T-helper 1 cell treated with Interleukin-12 subunit alpha and Interleukin-12 subunit beta and Interleukin-4 antibody, amounts not matched to agents 30 ng/mL and 1 ng/mL, for 36 hours (primary cell): ENCODE data around the gene CC2D2A. TPM values are rescaled to one million over a fixed set of nuclear protein-coding genes. Genes with fewer than 3 reads are reported as not detected.

Experiments
- intact Hi-C: fragments of 100-400 bp; cut with micrococcal nuclease; formaldehyde crosslinking; loops from one replicate; pipeline ENCODE4 v1.15.1; 2024
- total RNA-seq: library from RNA; stranded (reverse); gene quantifications from 2 replicates; pipeline ENCODE4 v1.2.3, GENCODE V29; 2022

Gene CC2D2A
- total RNA-seq, 1 donor from 2014 or later = not detected

DNA sequence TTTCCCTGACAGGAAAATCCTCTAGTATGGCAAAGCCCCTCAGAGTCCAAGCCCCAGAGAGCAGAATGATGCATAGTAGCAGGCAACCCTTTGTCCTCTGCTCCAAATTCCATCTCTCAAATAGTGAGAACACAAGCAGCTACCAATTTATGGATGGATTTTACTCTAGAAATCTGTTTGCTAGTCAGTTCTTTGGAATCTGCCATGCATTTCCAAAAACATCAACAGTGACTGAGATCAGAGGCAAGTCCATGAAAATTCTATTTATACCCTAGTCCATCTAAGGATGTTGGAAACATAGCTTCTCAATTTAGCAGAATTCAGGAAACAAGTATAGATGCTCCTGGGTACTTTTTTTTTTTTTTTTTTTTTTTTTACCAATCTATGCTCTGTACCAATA lies 10.0 kb upstream of the CC2D2A start:
- intact Hi-C loops = loop anchor here (5.0 kb wide), 1 partner anchor 47 kb away; no protein-coding TSS in a partner anchor

DNA sequence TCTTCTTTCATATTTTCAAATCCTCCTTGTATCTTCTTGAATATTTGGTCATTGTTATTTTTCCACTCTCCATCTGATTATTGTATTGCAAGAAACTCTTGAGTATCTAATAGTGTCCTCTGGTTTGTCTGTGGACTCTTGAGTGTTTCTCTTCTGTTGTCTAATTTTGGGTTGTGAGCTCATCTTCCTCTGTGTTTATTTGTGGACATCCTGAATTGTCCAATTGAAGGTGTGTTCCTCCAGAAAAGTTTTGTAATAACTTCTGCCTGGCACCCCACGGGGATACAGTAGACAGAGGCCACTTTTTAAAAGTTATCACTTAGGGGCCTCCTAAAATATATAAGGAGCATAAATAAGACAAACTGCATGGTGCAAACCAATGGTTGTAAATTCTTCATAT lies 3.1 kb upstream of the CC2D2A start:
- intact Hi-C loops = no loop called here

DNA sequence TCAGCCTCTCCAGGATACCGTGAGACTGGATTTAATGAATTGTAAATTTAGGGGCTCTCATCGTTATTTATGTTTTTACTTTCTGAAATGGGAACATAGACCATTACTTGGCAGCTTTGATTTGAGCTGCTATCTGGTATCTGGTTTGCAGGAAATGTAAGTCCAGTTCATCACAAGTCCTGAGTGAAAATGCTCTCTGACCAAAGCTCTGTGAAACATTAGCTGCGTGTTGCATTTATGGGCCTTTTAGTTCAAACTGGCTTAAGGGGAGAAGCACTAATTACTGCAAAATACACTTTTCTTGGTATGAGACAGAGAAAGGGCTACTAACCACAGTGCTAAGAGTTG lies 420 bp downstream of the CC2D2A start:
- intact Hi-C loops = no loop called here

DNA sequence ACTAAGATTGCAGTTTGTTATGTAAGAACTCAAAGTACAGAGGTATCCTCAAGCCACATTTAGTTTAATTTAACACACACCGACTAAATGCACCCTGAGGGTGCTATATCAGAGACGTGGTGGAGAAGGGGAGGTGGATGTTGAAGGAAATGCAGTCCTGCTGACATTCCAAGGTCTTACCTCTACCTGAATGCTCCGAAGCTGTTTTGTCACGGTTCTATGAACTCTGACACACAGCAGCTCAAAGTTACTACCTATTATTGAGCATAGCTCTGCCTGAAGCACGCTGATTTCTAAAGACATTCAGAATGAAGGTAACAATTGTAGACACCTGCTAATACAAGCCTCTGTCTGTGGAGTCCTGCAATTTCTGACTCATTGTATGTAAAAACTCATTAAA lies 6.7 kb downstream of the CC2D2A start:
- intact Hi-C loops = loop anchor here (5.0 kb wide), 2 partner anchors 256 to 406 kb away; no protein-coding TSS in a partner anchor

DNA sequence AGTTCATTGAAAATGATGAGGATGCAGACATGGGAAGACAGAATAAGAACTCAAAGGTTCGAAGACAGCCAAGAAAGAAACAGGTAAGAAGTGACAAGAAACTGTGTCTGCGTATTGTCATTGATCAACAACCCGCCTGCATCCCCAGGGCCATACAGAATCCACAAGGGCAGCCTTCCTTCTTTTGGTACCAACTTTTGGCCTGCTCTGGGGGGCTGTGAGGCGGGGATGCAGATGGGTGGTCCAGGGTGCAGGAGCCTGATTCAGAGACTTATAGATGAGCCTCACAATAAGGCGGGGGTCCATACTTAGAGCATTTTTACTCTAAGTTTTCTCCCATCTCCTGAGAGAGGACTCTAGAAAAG lies 9.0 kb downstream of the CC2D2A start:
- intact Hi-C loops = loop anchor here (1.0 to 5.0 kb wide), 5 partner anchors 172 to 523 kb away; no protein-coding TSS in a partner anchor

DNA sequence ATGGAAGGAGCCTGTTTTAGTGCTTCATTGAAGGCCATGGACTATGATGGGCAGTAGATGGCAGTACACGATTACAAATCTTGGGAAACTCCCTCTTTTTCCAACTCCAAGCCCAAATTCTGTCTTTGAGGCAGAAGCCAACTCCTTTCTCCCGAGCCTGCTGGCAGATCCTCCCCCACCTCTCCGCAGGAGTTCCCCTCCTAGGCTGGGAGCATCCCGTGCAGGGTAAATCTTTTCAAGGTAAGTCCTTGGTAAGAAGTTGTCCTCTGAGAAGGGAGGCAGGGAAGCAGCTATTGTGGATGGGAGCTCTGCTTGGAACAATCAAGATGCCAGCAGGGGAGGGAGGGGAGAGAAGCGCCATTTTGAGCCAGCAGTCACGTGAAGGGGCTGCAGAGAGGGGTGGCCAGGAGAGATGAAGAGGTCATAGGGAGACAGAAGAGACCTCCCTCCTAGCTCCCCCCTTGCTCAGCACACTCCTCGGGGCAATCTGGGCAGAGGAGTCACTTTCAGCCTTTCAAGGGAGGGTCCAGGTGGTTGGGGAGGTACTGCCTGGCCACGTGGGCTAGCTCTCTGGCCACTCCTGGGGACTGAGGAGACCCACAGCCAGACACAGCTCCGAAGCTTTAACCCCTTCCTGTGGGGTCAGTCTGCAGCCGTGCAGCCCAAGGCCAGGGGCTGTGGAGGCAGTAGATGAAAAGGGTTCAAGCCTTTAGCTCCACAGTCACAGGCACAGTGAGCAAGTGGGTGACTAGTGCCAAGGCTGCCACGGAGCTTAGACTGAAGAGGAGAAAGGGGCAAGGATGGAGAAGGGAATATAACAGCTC lies 9.6 kb downstream of the CC2D2A start:
- intact Hi-C loops = loop anchor here (1.0 to 5.0 kb wide), 5 partner anchors 171 to 522 kb away; no protein-coding TSS in a partner anchor

DNA sequence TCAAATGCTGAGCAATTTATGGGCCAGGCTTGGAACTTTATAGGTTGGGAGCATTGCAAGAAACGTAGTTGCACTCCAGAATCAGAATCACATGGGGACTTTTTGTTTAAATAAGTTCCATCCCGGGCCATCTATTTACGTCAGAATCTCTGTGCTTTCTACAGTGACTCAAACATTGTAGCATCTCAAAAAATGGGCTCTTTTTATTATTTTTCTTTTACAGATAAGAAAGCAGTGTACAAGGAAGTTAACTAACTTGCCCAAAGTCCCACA lies 10.2 kb downstream of the CC2D2A start:
- intact Hi-C loops = loop anchor here (1.0 to 5.0 kb wide), 5 partner anchors 170 to 521 kb away; no protein-coding TSS in a partner anchor

DNA sequence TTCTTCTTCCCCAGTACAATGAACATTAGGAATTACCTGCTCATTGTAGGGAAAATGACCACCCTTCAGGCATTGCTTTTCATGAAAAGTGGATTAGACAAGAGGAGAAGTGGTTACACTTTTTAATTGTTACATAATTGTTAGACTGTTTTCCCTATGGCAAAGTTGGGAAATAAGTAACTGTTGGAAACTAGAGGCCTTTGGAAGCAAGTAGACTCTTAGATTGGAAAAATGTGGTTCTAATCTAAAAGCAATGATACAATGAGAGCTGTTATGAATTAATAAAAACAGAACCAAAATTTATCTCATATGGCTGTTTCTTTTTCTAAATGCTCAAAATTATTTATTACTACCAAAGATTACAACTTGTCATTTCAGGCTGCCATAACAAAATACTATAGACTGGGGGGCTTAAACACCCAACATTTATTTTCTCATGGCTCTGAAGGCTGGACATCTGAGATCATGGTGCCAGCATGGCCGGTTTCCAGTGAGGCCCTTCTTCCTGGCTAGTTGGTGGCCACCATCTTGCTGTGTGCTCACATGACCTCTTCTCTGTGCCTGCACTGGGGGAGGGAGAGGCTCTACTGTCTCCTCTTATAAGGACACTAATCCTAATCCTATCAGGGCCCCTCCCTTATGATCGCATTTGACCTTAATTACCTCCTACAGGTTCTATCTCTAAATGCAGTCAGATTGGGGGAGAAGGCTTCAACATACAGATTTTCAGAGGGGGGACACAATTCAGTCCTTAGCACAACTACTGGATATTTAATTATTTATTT lies 12.5 kb downstream of the CC2D2A start:
- intact Hi-C loops = no loop called here

DNA sequence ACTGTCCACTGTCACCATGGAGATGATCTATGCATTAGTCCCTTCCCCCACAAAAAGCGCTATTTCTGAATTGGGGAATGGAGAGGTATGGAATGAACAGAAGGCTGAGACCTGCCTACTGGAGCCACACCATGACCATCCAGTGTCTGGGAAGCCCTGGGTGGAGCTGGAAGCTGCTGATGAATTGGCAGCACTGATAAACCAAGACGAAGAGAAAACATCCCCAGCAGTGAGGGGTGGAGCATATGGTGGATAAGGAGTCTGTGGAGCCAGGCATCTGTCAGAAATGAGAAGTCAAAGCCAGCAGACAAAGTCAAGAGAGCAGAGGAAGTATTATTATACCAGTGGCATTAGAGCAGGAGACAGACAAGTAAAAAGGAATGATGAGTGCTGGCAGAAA lies 13.2 kb downstream of the CC2D2A start:
- intact Hi-C loops = no loop called here

DNA sequence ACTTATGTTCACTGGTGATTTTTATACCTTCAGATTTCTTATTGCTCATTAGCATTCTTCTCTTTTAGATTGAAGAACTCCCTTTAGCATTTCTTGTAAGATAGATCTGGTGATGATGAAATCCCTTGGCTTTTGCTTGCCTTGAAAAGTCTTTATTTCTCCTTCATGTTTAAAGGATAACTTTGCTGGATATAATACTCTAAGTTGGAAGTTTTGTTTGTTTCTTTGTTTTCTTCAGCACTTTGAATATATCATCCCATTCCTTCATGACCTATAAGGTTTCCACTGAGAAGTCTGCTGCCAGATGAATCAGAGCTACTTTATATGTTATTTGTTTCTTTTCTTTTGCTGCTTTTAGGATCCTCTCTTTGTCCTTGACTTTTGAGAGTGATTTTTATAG lies 18.5 kb downstream of the CC2D2A start:
- intact Hi-C loops = no loop called here

DNA sequence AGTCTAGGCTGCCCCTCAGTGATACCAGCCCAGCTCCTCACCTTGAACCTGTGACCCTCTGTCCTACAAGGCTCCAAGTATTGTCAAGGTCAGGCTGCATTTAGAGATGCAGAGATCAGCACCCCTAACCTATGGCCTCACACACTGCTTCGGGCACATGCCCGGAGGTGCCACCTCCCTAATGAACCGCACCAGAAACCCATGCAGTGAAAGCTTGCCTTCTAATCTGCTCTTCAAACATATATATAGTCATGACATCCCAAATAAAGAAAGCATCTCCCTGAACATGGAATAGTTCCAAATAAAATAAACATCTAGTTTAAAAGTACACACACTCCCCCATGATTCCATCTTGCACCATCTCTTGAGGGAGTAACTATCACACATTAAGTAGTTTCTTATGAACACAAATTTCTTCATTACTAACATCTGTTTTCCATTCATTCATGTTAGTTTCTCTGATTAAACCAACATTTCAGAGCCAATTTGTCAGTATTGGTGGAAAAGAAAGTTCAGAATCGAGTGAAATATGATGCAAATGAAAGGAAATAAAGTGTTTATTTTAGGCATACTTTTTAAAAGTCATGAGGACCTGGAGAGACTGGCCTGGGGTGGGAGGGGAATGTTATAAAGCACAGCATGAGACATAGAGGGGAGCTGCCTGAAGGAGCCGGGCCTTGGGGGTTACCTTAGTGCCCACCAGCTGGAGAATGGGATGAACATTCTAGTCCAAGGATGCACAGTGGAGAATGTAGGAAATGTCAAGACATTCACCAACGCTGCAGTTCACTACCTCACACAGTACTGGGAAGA lies 19.2 kb downstream of the CC2D2A start:
- intact Hi-C loops = no loop called here

DNA sequence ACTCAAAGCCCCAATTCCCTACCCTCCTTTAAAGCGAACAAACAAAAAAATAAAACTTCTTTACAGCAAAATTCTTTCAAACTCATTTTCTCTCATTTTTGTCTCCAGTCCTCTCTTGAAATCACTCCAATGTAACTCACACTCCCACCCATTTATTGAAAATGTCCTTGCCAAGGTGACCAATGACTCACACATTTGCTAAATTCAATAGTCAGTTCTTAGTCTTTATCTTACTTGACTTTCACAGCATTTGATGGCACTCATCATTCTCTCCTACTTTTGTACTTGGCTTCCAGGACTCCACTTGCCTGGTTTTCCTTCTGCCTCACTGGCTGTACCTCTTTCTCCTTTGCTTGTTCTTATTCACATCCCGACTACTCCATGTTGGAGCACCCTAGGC lies 19.9 kb downstream of the CC2D2A start:
- intact Hi-C loops = no loop called here

DNA sequence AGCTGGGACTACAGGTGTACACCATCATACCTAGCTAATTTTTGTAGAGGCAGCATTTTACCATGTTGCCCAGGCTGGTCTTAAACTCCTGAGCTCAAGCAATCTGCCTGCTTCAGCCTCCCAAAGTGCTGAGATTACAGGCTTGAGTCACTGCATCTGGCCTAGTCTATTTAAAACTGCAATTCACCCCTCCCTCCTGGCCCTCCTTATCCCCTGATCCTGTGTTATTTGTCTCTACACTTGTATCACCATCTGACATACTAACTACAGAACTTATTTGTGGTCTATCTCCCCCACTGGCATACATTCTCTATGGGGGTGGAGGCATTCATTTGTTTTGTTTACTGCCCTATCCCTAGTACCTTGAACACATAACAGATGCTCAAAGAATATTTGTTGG lies 23.7 kb downstream of the CC2D2A start:
- intact Hi-C loops = no loop called here

DNA sequence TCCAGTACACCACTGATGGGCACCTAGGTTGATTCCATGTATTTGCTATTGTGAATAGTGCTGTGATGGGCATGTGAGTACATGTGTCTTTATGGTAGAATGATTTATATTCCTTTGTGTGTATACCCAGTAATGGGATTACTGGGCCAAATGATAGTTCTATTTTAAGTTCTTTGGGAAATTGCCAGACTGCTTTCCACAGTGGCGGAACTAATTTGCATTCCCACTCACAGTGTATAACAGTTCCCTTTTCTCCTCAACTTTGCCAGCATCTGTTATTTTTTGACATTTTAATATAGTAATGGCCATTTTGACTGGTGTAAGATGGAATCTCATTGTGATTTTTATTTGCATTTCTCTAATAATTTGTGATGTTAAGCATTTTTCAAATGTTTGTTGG lies 25.9 kb downstream of the CC2D2A start:
- intact Hi-C loops = no loop called here

DNA sequence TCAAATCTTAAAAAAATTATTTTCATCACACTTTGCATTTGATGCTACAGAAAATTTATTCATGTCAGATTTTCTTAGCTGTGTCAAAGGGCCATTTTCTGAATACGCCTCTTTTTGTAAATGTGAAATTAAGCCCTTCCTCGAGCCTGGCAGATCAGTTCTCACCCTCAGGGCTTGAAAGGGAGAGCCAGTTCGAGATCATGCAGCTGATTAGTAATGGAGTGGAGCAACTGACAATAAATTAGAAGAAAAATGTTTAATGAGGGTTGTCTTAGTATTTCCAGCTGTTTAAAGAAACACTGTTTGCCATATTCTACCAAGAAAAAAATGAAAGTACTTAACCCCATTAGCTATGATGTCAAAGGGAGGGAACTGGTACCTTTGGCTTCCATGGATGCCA lies 28.7 kb downstream of the CC2D2A start:
- intact Hi-C loops = no loop called here

DNA sequence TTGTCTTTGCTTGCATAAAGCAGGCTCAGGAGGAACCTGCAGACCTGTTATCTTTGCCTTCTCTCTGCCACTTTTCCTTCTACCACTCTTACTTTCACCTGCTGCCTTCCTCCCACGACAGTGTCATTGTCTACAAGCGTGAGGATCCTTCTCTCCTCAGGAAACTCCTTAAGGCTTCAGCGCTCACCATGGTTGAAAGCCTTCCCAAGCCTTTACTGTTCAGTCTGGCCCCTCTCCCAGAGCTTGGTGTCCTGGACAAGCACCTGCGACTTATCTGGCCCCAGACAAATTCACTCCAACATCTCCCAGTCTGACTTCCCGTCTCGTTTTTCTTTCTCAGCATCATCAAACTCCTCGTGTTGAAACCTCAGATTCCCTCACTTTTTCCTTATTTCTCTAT lies 31.0 kb downstream of the CC2D2A start:
- intact Hi-C loops = no loop called here

DNA sequence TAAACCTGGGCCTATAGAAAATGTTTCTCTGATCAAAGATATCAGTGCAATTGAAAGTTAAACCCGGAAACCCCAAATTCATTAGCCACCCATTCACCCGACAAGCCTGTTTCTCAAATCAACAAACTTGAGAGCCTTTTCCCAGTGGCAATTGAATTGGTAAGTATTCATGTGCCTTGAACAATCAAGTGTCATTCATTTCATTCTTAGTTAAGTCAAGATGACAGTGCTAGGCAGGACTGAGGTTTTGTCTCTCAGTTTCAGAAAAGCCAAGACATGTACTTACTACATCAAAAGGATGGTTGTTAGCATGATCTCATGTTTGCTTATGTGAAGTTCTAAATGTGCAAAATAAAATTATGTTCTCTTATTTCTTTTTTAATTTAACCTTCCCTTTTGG lies 32.3 kb downstream of the CC2D2A start:
- intact Hi-C loops = no loop called here

DNA sequence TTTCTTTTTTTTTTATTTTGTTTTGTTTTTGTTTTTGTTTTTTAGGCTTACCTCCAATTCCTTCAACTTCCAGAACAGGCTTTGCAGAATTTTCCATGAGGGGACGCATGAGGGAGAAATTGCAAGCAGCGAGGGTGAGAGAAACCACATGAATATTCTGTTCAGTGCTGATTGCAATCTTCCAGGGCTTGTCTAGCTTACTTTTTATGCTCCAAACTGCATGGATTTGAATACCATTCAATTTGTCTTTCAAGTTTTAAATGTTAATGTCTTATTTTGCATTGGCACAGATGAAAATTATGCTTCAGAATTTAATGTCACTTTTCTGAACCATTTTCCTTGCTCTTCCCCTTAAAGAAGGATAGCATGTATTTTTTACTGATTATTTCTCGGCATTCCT lies 32.7 kb downstream of the CC2D2A start:
- intact Hi-C loops = no loop called here

DNA sequence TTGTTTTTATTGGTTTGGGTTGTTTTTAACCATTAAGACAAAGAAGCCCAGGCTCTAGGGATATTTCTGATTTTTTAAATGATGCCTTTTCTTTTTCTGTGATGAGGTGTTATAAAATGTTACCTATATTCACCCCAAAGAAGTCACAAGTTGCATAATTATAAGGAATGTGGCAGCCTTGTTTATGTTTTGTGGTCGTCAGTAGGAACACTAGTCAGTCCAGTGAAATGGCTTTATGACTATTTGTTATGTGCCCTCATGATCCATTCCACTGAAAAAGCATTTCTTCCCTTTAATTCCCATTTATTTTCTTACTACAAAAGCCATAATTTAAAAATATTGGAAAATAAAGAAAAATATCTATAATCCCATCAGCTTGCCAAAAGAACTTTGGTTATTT lies 34.4 kb downstream of the CC2D2A start:
- intact Hi-C loops = no loop called here

DNA sequence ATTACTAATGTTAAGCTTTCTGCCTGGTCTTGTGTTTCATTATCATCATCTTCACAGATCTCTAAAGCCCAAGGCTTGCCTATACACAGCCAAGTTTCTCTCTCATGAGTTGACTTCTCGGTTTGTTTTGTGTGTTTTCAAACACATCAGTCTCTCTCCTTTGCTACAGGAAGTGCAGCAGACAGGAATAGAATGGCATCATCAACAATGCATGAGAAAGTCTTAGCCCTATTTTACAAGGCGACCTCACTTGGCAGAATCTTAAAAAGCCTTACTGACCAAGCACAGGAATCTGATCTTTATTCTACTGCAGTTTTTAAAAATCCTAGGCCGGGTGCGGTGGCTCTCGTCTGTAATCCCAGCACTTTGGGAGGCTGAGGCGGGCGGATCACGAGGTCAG lies 36.8 kb downstream of the CC2D2A start:
- intact Hi-C loops = no loop called here

DNA sequence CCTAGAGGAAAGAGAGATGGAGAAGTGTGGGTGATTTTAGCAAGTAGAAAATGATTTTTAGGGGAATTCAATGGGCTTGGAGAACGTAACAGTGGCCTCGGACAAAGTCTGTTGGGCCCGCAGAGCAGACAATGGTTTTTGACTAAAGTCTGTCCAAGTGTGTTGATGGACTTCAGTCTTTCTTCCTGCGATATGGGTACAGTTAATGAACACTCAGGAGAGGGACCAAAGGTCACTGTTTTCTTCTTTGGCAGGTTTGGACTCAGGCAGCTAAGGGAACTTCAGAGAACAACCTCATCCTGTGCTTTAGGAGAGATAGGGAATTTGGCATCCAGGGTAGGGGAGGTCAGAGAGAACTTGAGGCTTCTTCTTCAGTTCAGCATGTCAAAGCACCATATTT lies 38.0 kb downstream of the CC2D2A start:
- intact Hi-C loops = no loop called here

DNA sequence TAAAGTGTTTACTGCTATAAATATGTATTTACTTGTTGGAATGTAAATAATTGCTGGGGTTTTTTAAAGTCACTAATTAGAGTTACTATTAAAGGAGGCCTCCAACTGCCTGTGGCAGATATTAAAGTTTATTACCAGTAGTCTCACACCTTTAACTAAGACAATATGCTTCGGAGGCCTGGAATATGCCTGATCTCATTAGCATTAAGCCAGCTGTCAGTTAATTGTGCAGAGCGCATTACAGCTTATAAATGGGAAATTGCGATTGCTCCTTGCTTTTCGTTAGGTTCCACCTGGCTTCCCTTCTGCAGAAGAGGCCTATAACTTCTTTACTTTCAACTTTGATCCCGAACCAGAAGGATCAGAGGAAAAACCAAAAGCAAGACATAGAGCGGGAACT lies 41.3 kb downstream of the CC2D2A start:
- intact Hi-C loops = no loop called here
